GM12878 (cell line): ENCODE measurements around the gene LHX6. TPM values are rescaled to one million over a fixed set of nuclear protein-coding genes. Genes with fewer than 3 reads are reported as not detected.

Source experiments
- ATAC-seq: fragments of 200-7000 bp; cut with Tn5 transposase; 3 replicates; pipeline ENCODE4 v1.9.1; 2020; ENCODE audit warnings: mild to moderate bottlenecking, moderate library complexity
- BruUV-seq: library from RNA; stranded (reverse); fragments of 400-500 nt; replicated peaks from 2 replicates; lab custom pipeline; 2021; lab: Mats Ljungman, UMichigan
- CTCF ChIA-PET: fragments of 300-600 bp; sonication (Branson Sonifier 250); formaldehyde crosslinking; extraction: SDS; loops from one replicate; lab custom pipeline; 2021; ENCODE audit warnings: inconsistent platforms; lab: Yijun Ruan, JAX
- POLR2A ChIA-PET: fragments of 350-600 bp; formaldehyde crosslinking; extraction: SDS; loops from one replicate; lab custom pipeline; 2021; ENCODE audit warnings: inconsistent platforms; lab: Charles Lee
- RAD21 ChIA-PET: fragments of 300-600 bp; sonication (Branson Sonifier 250); formaldehyde crosslinking; loops from one replicate; lab custom pipeline; 2023; ENCODE audit warnings: antibody characterized with exemption; ENCODE audit not compliant: unreplicated experiment; lab: Charles Lee
- SMC1A ChIA-PET: fragments of 300-600 bp; sonication (Branson Sonifier 250); formaldehyde crosslinking; loops from one replicate; lab custom pipeline; 2023; ENCODE audit not compliant: unreplicated experiment, uncharacterized antibody; lab: Charles Lee
- DNase-seq: peaks from one replicate; pipeline ENCODE4 v3.0.0-alpha.2; 2011; ENCODE audit warnings: low read depth, low spot score
- FAIRE-seq: peaks from 3 replicates; lab custom pipeline; 2011; peaks lifted over from hg19 to GRCh38; lab: Jason Lieb, UNC
- H2AFZ ChIP-seq: 2 replicates; pipeline ENCODE4 v1.6.0; 2011; ENCODE audit warnings: low read depth, low read length, control low read depth; ENCODE audit not compliant: control insufficient read depth
- H3K27ac ChIP-seq: 2 replicates; pipeline ENCODE4 v1.5.1; 2011; ENCODE audit warnings: control low read depth; ENCODE audit not compliant: control insufficient read depth, insufficient read depth
- H3K27me3 ChIP-seq, 2 experiments: replicated peaks in 1 of 2; 2 replicates each; pipeline versions ENCODE4 v1.6.0 to v1.6.1; 2011; ENCODE audit warnings: low read length in 1 of 2; ENCODE audit not compliant: control insufficient read depth in 2 of 2, insufficient read depth in 2 of 2
- H3K36me3 ChIP-seq, 2 experiments: 2 replicates each; pipeline ENCODE4 v1.5.1; 2011; ENCODE audit warnings: low read length in 1 of 2; ENCODE audit not compliant: control insufficient read depth in 2 of 2, insufficient read depth in 2 of 2
- H3K4me1 ChIP-seq: 2 replicates; pipeline ENCODE4 v1.6.1; 2011; ENCODE audit warnings: mild to moderate bottlenecking, low read length, moderate library complexity, mixed read lengths; ENCODE audit not compliant: control insufficient read depth, insufficient read depth
- H3K4me2 ChIP-seq: 2 replicates; pipeline ENCODE4 v1.6.0; 2011; ENCODE audit warnings: control low read depth; ENCODE audit not compliant: control insufficient read depth, insufficient read depth
- H3K4me3 ChIP-seq: fragments of 200-600 bp; sonication (generic); 2 replicates; pipeline ENCODE4 v1.5.1; 2016
- H3K79me2 ChIP-seq: 2 replicates; pipeline ENCODE4 v1.6.0; 2011; ENCODE audit warnings: low read length; ENCODE audit not compliant: control insufficient read depth, insufficient read depth
- H3K9ac ChIP-seq: 2 replicates; pipeline ENCODE4 v1.8.0; 2011; ENCODE audit warnings: low read length, control low read depth, mixed read lengths; ENCODE audit not compliant: control insufficient read depth, insufficient read depth
- H3K9me3 ChIP-seq: replicated peaks from 3 replicates; pipeline ENCODE4 v1.5.1; 2011; ENCODE audit warnings: mild to moderate bottlenecking, low read length; ENCODE audit not compliant: control insufficient read depth, insufficient read depth
- H4K20me1 ChIP-seq: 2 replicates; pipeline ENCODE4 v1.6.0; 2011; ENCODE audit not compliant: control insufficient read depth, insufficient read depth
- CEBPB ChIP-seq, 2 experiments: fragments of 150-350 bp in 1 of 2; IDR thresholded peaks; 2 replicates each; pipeline ENCODE4 v1.6.1; 2012 to 2014; ENCODE audit warnings: low read depth in 2 of 2, low read length in 2 of 2, borderline replicate concordance in 1 of 2, inconsistent platforms in 1 of 2
- CHD2 ChIP-seq: IDR thresholded peaks from 2 replicates; pipeline ENCODE4 v1.6.1; 2011; ENCODE audit warnings: low read depth, low read length, improper control_type of control experiment, borderline replicate concordance
- EZH2 ChIP-seq: IDR thresholded peaks from 2 replicates; pipeline ENCODE4 v1.6.1; 2012; ENCODE audit warnings: low read depth, mild to moderate bottlenecking, control low read depth, inconsistent platforms, low read length, borderline replicate concordance; ENCODE audit not compliant: control insufficient read depth
- FOS ChIP-seq: IDR thresholded peaks from 3 replicates; pipeline ENCODE4 v1.6.1; 2011; ENCODE audit warnings: borderline replicate concordance; ENCODE audit not compliant: insufficient read length; ENCODE audit errors: extremely low read depth
- KLF5 ChIP-seq: fragments of 450-650 bp; IDR thresholded peaks from 2 replicates; pipeline ENCODE4 v1.6.1; 2014; ENCODE audit warnings: mild to moderate bottlenecking; ENCODE audit not compliant: partially characterized antibody
- MEF2A ChIP-seq: IDR thresholded peaks from 2 replicates; pipeline ENCODE4 v1.6.1; 2011; ENCODE audit warnings: low read depth, mild to moderate bottlenecking, low read length, moderate library complexity; ENCODE audit not compliant: insufficient read depth
- MLLT1 ChIP-seq: fragments of 450-650 bp; IDR thresholded peaks from 2 replicates; pipeline ENCODE4 v1.6.1; 2016; ENCODE audit warnings: mild to moderate bottlenecking
- POLR2AphosphoS5 ChIP-seq: IDR thresholded peaks from 2 replicates; pipeline ENCODE4 v1.6.1; 2011; ENCODE audit warnings: mild to moderate bottlenecking, low read length, inconsistent platforms
- RBBP5 ChIP-seq: fragments of 200-600 bp; sonication (generic); conservative IDR thresholded peaks from 2 replicates; pipeline ENCODE4 v1.6.1; 2016
- SIN3A ChIP-seq: IDR thresholded peaks from 2 replicates; pipeline ENCODE4 v1.6.1; 2012; ENCODE audit warnings: low read depth, low read length, improper control_type of control experiment
- SIX5 ChIP-seq: IDR thresholded peaks from 2 replicates; pipeline ENCODE4 v1.6.1; 2011; ENCODE audit warnings: mild to moderate bottlenecking, low read depth, low read length, moderate library complexity; ENCODE audit not compliant: severe bottlenecking
- TBL1XR1 ChIP-seq: IDR thresholded peaks from 2 replicates; pipeline ENCODE4 v1.6.1; 2012; ENCODE audit warnings: low read depth, low read length, improper control_type of control experiment
- ZNF384 ChIP-seq: IDR thresholded peaks from 2 replicates; pipeline ENCODE4 v1.6.1; 2012; ENCODE audit warnings: low read depth, mild to moderate bottlenecking, low read length, improper control_type of control experiment, borderline replicate concordance
- WGBS: methylation state at CpG from one replicate; pipeline ENCODE4 v1.1.6; 2016; ENCODE audit warnings: low lambda C conversion rate; ENCODE audit not compliant: insufficient replicate concordance, insufficient coverage; ENCODE audit errors: missing lambda C conversion rate; 5-methylcytosine and 5-hydroxymethylcytosine counted together
- in situ Hi-C: fragments of 300-500 bp; cut with MboI; formaldehyde crosslinking; loops from 9 replicates; pipeline ENCODE4 v1.14.3; 2018; ENCODE audit warnings: mixed read lengths
- intact Hi-C: fragments of 100-400 bp; cut with micrococcal nuclease; formaldehyde crosslinking; loops from one replicate; pipeline ENCODE4 v1.14.2; 2022; ENCODE audit not compliant: unreplicated experiment
- polyA plus RNA-seq, 11 experiments: library from polyadenylated mRNA; depleted of rRNA in 4 of 11; unstranded in 6 of 11; stranded (reverse) in 5 of 11; fragments of >200 nt; fragmentation: Nextera tagmentation in 4 of 11; fragmentation: Illumina TruSeq in 1 of 11; extraction: Ambion mirVana in 4 of 11; extraction: Trizol in 1 of 11; gene quantifications; 1 replicate in 1 of 11; 2 replicates in 10 of 11; pipeline versions ENCODE4 v1.2.1 to v1.2.3, GENCODE V29; 2011 to 2016; ENCODE audit warnings: inconsistent platforms in 2 of 11, missing spikeins in 2 of 11, low read depth in 1 of 11
- total RNA-seq, 4 experiments: library from RNA; depleted of rRNA in 3 of 4; stranded (reverse); fragments of >200 nt in 3 of 4; fragmentation: Illumina TruSeq in 1 of 4; extraction: Trizol in 1 of 4; gene quantifications; 2 replicates each; pipeline versions ENCODE4 v1.2.1 to v1.2.3, GENCODE V29; 2013 to 2021
- TF ChIP-seq, protein P1 (sequence below): IDR thresholded peaks from 2 replicates; pipeline ENCODE4 v1.6.1; 2011; ENCODE audit warnings: low read depth, mild to moderate bottlenecking, low read length, moderate library complexity, borderline replicate concordance; ENCODE audit errors: extremely low read depth

Gene LHX6
- total and polyA plus RNA-seq, 10 of the 15 experiments (the other 5 are each of a cell fraction or from before 2014, with no cell fraction given), result not detected

DNA sequence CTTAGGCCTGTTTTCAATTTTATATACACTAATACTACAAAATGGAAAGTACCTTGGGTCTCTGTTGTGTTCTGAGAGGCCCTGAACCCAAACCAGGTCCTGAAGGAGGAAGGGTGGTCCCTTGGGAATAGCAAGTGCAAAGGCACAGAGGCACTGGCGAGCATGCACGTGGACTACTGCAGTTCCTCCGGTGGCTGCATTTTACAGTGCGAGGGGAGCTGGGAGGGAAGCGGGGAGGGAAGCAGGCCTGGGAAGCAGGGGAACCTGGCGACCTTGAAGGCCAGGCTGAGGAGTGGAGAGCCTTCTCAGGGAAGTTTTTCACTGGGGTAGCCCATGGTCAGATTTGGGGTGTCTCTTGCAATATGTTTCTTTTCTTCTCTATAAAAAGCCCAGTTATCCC, 35.1 kb downstream of the LHX6 start:
- no peaks in the 10 kb centered on the region for H3K27me3 ChIP-seq
- H3K4me1 ChIP-seq, result no peaks in the 10 kb centered on the region
- CTCF ChIA-PET, result interaction anchor here (0.6 to 1.4 kb wide), 2 partner anchors 157 to 553 kb away, joined by 3 to 4 read pairs; no protein-coding TSS in a partner anchor
- SMC1A ChIA-PET, result no interaction called here
- DNase-seq (no peak), ATAC-seq (no peak), FAIRE-seq (no peak)
- H3K4me3 ChIP-seq, result no peak overlapping the region
- RAD21 ChIA-PET, result no interaction called here
- H3K9ac ChIP-seq, result no peak overlapping the region
- no peaks in the 10 kb centered on the region for H3K79me2 ChIP-seq
- POLR2A ChIA-PET, result no interaction called here
- TF ChIP-seq CEBPB (IDR thresholded peaks at IDR 0.05; ENCODE audit: borderline replicate concordance in 1 of 2, low read depth in 2 of 2, low read length in 2 of 2) (no peak), POLR2AphosphoS5 (no peak), ZNF384 (no peak), MLLT1 (no peak), EZH2 (no peak), SIN3A (no peak), RBBP5 (no peak), FOS (no peak), SIX5 (no peak), CHD2 (no peak), KLF5 (no peak), MEF2A (no peak), TBL1XR1 (no peak)
- TF ChIP-seq, protein P1, sequence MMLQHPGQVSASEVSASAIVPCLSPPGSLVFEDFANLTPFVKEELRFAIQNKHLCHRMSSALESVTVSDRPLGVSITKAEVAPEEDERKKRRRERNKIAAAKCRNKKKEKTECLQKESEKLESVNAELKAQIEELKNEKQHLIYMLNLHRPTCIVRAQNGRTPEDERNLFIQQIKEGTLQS, result no peak
- no peak overlapping the region for H3K27ac ChIP-seq
- no peaks in the 10 kb centered on the region for H3K36me3 ChIP-seq
- WGBS, result 18% methylated on average over 6 of the region's 6 CpGs
- no peak overlapping the region for H3K4me2 ChIP-seq
- H3K9me3 ChIP-seq, result no peaks in the 10 kb centered on the region
- no peak overlapping the region for H2AFZ ChIP-seq
- intact Hi-C loops, result no loop called here
- BruUV-seq, result no TSS peak
- no peaks in the 10 kb centered on the region for H4K20me1 ChIP-seq
- in situ Hi-C loops, result no loop called here
